ENCODE data around the gene COQ10A. TPM values are rescaled to one million over a fixed set of nuclear protein-coding genes. Genes with fewer than 3 reads are reported as not detected.

COQ10A gene
- polyA plus RNA-seq, 1 donor (not counting 4 experiments of a cell fraction or from before 2014, with no cell fraction given): 11.6 TPM

DNA sequence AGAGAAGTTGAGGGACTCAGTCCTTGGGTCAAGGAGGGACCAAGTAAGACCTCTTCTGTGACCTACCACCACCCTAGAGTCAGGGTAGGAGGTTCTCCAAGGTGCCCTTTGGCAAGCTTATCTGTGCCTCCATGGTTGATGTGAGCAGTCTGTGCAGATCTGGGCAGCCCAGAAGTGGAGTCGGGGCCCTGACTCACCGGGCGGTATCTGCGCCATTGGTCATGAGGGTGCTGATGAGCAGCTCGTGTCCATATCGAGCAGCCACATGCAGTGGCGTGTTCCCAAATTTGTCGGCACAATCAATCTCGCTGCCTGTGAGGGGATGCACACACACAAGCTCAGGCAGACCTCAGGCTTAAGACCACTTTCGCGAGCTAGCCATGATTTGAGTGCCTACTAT is 13.7 kb upstream of the COQ10A start:
- FAIRE-seq: no peak
- H3K79me2 ChIP-seq (ENCODE audit: control insufficient read depth, insufficient read depth, low read length): peaks cover 56% of the 10 kb centered on the region
- no peak overlapping the region for H2AFZ ChIP-seq (ENCODE audit: control insufficient read depth, low read length)
- TF ChIP-seq CTCF (optimal IDR thresholded peaks at IDR 0.05 in 1 of 3, IDR thresholded peaks at IDR 0.05 in 1 of 3, conservative IDR thresholded peaks at IDR 0.05 in 1 of 3; ENCODE audit: extremely low read depth in 1 of 3, insufficient read depth in 2 of 3, low read length in 3 of 3) (no peak), EZH2 (IDR thresholded peaks at IDR 0.05; ENCODE audit: low read length) (no peak)
- no peaks in the 10 kb centered on the region for H3K27me3 ChIP-seq (ENCODE audit: control insufficient read depth, extremely low read depth, insufficient read depth, low read length)
- H3K4me2 ChIP-seq (ENCODE audit: control insufficient read depth, extremely low read depth, insufficient read depth, low read depth, low read length): no peak overlapping the region
- H4K20me1 ChIP-seq (ENCODE audit: control insufficient read depth, extremely low read depth, insufficient read depth, low read length): no peaks in the 10 kb centered on the region
- H3K36me3 ChIP-seq (ENCODE audit: control insufficient read depth in 2 of 2, extremely low read depth in 1 of 2, insufficient read depth in 2 of 2, low read length in 2 of 2): peaks cover 52 to 56% of the 10 kb centered on the region in 2 experiments
- no peaks in the 10 kb centered on the region for H3K9me3 ChIP-seq (ENCODE audit: control insufficient read depth, low read depth, low read length)
- H3K9me1 ChIP-seq (ENCODE audit: control insufficient read depth, extremely low read depth, insufficient read depth, low read length): peaks cover 3% of the 10 kb centered on the region
- H3K4me3 ChIP-seq (ENCODE audit: control insufficient read depth in 2 of 3, extremely low read depth in 1 of 3, insufficient read depth in 2 of 3, low read depth in 1 of 3, low read length in 3 of 3): no peak overlapping the region
- H3K27ac ChIP-seq (ENCODE audit: control insufficient read depth, insufficient read depth, low read length): no peak overlapping the region
- no peak for DNase-seq (ENCODE audit: low read depth, low spot score)
- no peak overlapping the region for H3K9ac ChIP-seq (ENCODE audit: control insufficient read depth, extremely low read depth, insufficient read depth, low read length)
- H3K4me1 ChIP-seq (ENCODE audit: control insufficient read depth, extremely low read depth, insufficient read depth, low read length): peaks cover 14% of the 10 kb centered on the region
- dilution Hi-C loops (cut with MboI; ENCODE audit: extremely low pct_ligation_motif_present, low sequenced_read_pairs): no loop called here

DNA sequence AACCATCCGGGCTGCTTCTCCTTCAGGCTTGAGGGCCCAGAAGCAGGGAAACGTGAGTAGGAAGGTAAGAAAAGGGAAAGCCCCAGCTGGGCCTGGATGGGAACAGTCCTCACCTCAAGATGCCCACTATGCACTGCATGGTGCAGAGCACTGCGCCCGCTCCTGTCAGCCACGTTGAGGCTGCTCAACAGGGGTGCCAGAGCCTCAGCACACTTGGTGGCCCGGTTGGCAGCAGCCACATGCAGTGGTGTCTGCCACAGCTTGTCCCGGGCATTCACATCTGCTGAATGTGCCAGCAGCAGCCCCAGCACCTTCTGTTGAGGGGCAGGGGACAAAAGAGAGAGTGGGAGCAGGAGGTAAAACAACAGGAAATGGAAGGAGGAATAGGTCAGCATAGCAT is 11.1 kb upstream of the COQ10A start:
- Histone ChIP-seq H3K9ac (ENCODE audit: control insufficient read depth, extremely low read depth, insufficient read depth, low read length) (no peak overlapping the region), H3K4me3 (ENCODE audit: control insufficient read depth in 2 of 3, extremely low read depth in 1 of 3, insufficient read depth in 2 of 3, low read depth in 1 of 3, low read length in 3 of 3) (no peak overlapping the region), H3K4me1 (ENCODE audit: control insufficient read depth, extremely low read depth, insufficient read depth, low read length) (peaks cover 21% of the 10 kb centered on the region), H4K20me1 (ENCODE audit: control insufficient read depth, extremely low read depth, insufficient read depth, low read length) (no peaks in the 10 kb centered on the region), H3K9me3 (ENCODE audit: control insufficient read depth, low read depth, low read length) (no peaks in the 10 kb centered on the region), H3K4me2 (ENCODE audit: control insufficient read depth, extremely low read depth, insufficient read depth, low read depth, low read length) (no peak overlapping the region), H3K27me3 (ENCODE audit: control insufficient read depth, extremely low read depth, insufficient read depth, low read length) (no peaks in the 10 kb centered on the region), H2AFZ (ENCODE audit: control insufficient read depth, low read length) (no peak overlapping the region), H3K79me2 (ENCODE audit: control insufficient read depth, insufficient read depth, low read length) (peaks cover 55% of the 10 kb centered on the region), H3K27ac (ENCODE audit: control insufficient read depth, insufficient read depth, low read length) (no peak overlapping the region), H3K9me1 (ENCODE audit: control insufficient read depth, extremely low read depth, insufficient read depth, low read length) (peaks cover 3% of the 10 kb centered on the region), H3K36me3 (ENCODE audit: control insufficient read depth in 2 of 2, extremely low read depth in 1 of 2, insufficient read depth in 2 of 2, low read length in 2 of 2) (peaks cover 41 to 44% of the 10 kb centered on the region in 2 experiments)
- dilution Hi-C loops (cut with MboI; ENCODE audit: extremely low pct_ligation_motif_present, low sequenced_read_pairs): no loop called here
- TF ChIP-seq EZH2 (IDR thresholded peaks at IDR 0.05; ENCODE audit: low read length): no peak
- FAIRE-seq (no peak), DNase-seq (ENCODE audit: low read depth, low spot score) (no peak)

DNA sequence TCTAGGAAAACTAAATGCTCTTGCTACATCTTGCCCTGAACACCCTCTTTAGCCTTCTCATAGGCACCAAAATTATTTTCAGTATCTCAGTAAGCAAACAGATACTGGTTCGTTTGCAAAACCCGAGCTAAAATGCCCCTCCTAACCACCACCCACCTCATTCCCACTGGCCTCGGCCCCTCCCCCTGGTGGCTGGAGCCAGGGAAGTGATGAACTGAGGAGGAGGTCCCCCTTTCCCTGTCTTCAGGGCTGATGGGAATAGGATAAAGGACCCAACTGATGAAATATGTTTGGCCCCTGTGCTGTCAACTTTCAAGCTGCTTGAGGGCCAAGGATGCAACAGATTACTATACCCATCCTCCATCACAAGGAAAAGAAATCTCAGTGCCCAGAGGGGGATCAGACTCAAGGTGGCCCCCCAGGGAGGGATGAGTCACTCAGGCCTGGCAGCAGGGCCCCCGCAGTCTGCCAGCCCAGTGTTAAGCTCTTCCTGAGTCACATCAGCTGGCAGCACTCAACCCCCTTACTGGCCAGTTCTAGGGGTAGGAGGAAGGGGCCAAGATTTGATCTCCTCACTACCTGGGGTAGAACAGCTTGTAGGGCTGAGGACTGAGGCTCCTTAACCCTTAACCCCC is 10.3 kb upstream of the COQ10A start:
- Histone ChIP-seq H3K4me1 (ENCODE audit: control insufficient read depth, extremely low read depth, insufficient read depth, low read length) (peaks cover 27% of the 10 kb centered on the region), H2AFZ (ENCODE audit: control insufficient read depth, low read length) (no peak overlapping the region), H3K27ac (ENCODE audit: control insufficient read depth, insufficient read depth, low read length) (no peak overlapping the region), H3K9me1 (ENCODE audit: control insufficient read depth, extremely low read depth, insufficient read depth, low read length) (peaks cover 3% of the 10 kb centered on the region), H3K27me3 (ENCODE audit: control insufficient read depth, extremely low read depth, insufficient read depth, low read length) (no peaks in the 10 kb centered on the region), H3K4me2 (ENCODE audit: control insufficient read depth, extremely low read depth, insufficient read depth, low read depth, low read length) (peak overlapping the region; percentile 65), H3K79me2 (ENCODE audit: control insufficient read depth, insufficient read depth, low read length) (peaks cover 55% of the 10 kb centered on the region), H3K36me3 (ENCODE audit: control insufficient read depth in 2 of 2, extremely low read depth in 1 of 2, insufficient read depth in 2 of 2, low read length in 2 of 2) (peaks cover 41 to 44% of the 10 kb centered on the region in 2 experiments), H3K9ac (ENCODE audit: control insufficient read depth, extremely low read depth, insufficient read depth, low read length) (peak overlapping the region; percentile 77), H4K20me1 (ENCODE audit: control insufficient read depth, extremely low read depth, insufficient read depth, low read length) (no peaks in the 10 kb centered on the region), H3K9me3 (ENCODE audit: control insufficient read depth, low read depth, low read length) (no peaks in the 10 kb centered on the region), H3K4me3 (ENCODE audit: control insufficient read depth in 2 of 3, extremely low read depth in 1 of 3, insufficient read depth in 2 of 3, low read depth in 1 of 3, low read length in 3 of 3) (peak overlapping the region in 1 of 3 experiments; percentile 90)
- DNase-seq (ENCODE audit: low read depth, low spot score) (no peak), FAIRE-seq (no peak)
- dilution Hi-C loops (cut with MboI; ENCODE audit: extremely low pct_ligation_motif_present, low sequenced_read_pairs): no loop called here
- no peak for TF ChIP-seq EZH2 (IDR thresholded peaks at IDR 0.05; ENCODE audit: low read length)
- TF ChIP-seq CTCF (optimal IDR thresholded peaks at IDR 0.05 in 1 of 3, IDR thresholded peaks at IDR 0.05 in 1 of 3, conservative IDR thresholded peaks at IDR 0.05 in 1 of 3; ENCODE audit: extremely low read depth in 1 of 3, insufficient read depth in 2 of 3, low read length in 3 of 3): peak in 1 of 3 experiments; percentile 2
